ENCODE results near the gene TMEM260.
"Not testable (repeated sequence)": the region's sequence is repeated elsewhere in the genome, so short reads cannot be mapped to it uniquely, and the experiment has no call there.

TMEM260 gene

GRCh38 chr14:56678838-56679237 lies 99.2 kb downstream of the TMEM260 start:
- DNase-seq: no peak

- no peak for DNase-seq
Measured at GRCh38 chr14:56686416-56686815, 106.8 kb downstream of the TMEM260 start.

DNA sequence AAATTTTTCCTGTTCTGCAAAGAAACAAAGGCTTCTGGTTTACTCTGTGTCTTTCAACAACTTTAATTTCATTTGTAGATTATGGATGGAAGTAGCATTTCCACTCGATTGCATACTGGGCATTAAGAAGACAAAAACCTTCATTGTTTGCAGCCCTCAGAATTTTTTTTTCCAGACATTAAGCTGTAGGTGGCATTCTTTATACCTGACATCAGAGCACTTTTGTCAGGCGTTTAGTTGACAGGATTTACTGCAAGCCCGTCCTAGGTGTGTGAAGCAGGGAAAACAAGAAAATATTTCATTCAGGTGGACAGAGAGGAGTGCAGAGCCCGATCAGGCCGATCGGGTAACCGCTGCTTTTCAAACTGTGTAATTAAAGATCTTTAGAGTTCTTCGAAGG lies 107.5 kb downstream of the TMEM260 start:
- no peak for DNase-seq

DNA sequence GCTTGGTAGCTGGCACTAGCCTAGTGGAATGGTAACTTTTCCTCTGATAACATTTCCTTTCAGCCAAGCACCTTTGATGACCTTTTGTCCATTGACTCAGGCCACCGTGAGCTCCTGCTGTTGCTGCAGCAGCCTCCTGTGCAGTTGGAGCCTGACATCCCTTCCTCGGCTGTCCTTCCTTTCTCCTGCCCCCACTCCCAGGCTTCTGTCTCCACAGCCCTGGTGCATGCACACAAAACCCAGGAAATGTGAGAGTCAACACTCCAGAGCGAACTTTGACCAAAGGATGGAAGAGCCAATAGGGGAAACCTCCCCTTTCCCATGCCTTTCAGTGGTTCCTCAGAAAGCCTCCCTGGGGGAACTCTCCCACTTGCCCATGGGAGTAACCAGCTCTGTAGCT lies 115.0 kb downstream of the TMEM260 start:
- no peak for DNase-seq

GRCh38 chr14:56695216-56695615 lies 115.6 kb downstream of the TMEM260 start:
- DNase-seq: not testable (repeated sequence)

Data from NCI-H446 (cell line).